ENCODE data around the gene SLC18A2. TPM values are rescaled to one million over a fixed set of nuclear protein-coding genes. Genes with fewer than 3 reads are reported as not detected.

Gene SLC18A2
- total and polyA plus RNA-seq, 10 of the 15 experiments (the other 5 are each of a cell fraction or from before 2014, with no cell fraction given): 0.06 to 1.1 (median 0.25) TPM; not detected in 5

DNA sequence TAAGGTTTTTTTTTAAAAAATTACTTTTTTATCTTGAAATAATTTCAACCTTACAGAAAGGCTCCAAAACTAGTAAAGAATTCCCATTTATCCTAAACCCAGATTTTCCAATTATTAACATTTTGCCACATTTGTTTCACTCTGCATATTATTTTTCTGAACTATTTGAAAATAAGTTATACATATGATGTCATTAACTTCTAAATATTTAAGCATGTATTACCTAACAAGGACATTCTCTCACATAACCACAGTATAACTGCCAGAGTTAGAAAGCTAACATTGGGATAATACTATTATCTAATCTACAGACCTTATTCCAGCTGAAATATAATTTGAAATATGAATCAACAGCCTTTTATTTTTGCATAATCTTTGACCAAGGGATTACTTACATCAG lies 65.8 kb downstream of the SLC18A2 start:
- RAD21 ChIA-PET (ENCODE audit: unreplicated experiment): no interaction called here
- H3K27me3 ChIP-seq (replicated peaks in 1 of 2; ENCODE audit: control insufficient read depth in 2 of 2, insufficient read depth in 2 of 2, low read length in 1 of 2): no peaks in the 10 kb centered on the region
- no TSS peak for BruUV-seq (replicated peaks)
- no peaks in the 10 kb centered on the region; a peak in 1 of 4 replicates for H3K36me3 ChIP-seq (ENCODE audit: control insufficient read depth in 2 of 2, insufficient read depth in 2 of 2, low read length in 1 of 2)
- intact Hi-C loops (cut with micrococcal nuclease; ENCODE audit: unreplicated experiment): no loop called here
- TF ChIP-seq WRNIP1 (IDR thresholded peaks at IDR 0.05; ENCODE audit: borderline replicate concordance, low read depth, low read length) (no peak), RAD21 (IDR thresholded peaks at IDR 0.05; ENCODE audit: insufficient read depth, low read depth, low read length) (no peak), SUPT20H (IDR thresholded peaks at IDR 0.05; ENCODE audit: borderline replicate concordance, control insufficient read depth, low read depth, low read length) (no peak), CBFB (IDR thresholded peaks at IDR 0.05; ENCODE audit: low read depth) (no peak), EZH2 (IDR thresholded peaks at IDR 0.05; ENCODE audit: borderline replicate concordance, control insufficient read depth, low read depth, low read length) (no peak), SREBF2 (IDR thresholded peaks at IDR 0.05; ENCODE audit: low read length) (no peak), PAX8 (IDR thresholded peaks at IDR 0.05) (no peak), CBX5 (IDR thresholded peaks at IDR 0.05; ENCODE audit: low read depth) (no peak), MEF2B (IDR thresholded peaks at IDR 0.05; ENCODE audit: partially characterized antibody, poor library complexity, severe bottlenecking) (no peak), KDM1A (IDR thresholded peaks at IDR 0.05; ENCODE audit: borderline replicate concordance) (no peak), MTA3 (IDR thresholded peaks at IDR 0.05; ENCODE audit: borderline replicate concordance, low read length) (no peak), MYC (IDR thresholded peaks at IDR 0.05; ENCODE audit: insufficient read depth, insufficient read length, insufficient replicate concordance, low read length, severe bottlenecking) (no peak), STAT1 (conservative IDR thresholded peaks at IDR 0.05) (no peak)
- TF ChIP-seq, protein P1, sequence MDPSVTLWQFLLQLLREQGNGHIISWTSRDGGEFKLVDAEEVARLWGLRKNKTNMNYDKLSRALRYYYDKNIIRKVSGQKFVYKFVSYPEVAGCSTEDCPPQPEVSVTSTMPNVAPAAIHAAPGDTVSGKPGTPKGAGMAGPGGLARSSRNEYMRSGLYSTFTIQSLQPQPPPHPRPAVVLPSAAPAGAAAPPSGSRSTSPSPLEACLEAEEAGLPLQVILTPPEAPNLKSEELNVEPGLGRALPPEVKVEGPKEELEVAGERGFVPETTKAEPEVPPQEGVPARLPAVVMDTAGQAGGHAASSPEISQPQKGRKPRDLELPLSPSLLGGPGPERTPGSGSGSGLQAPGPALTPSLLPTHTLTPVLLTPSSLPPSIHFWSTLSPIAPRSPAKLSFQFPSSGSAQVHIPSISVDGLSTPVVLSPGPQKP (IDR thresholded peaks at IDR 0.05; ENCODE audit: low read depth, low read length): no peak
- TF ChIP-seq, protein P2, sequence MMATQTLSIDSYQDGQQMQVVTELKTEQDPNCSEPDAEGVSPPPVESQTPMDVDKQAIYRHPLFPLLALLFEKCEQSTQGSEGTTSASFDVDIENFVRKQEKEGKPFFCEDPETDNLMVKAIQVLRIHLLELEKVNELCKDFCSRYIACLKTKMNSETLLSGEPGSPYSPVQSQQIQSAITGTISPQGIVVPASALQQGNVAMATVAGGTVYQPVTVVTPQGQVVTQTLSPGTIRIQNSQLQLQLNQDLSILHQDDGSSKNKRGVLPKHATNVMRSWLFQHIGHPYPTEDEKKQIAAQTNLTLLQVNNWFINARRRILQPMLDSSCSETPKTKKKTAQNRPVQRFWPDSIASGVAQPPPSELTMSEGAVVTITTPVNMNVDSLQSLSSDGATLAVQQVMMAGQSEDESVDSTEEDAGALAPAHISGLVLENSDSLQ (IDR thresholded peaks at IDR 0.05): no peak
- TF ChIP-seq, protein P3, sequence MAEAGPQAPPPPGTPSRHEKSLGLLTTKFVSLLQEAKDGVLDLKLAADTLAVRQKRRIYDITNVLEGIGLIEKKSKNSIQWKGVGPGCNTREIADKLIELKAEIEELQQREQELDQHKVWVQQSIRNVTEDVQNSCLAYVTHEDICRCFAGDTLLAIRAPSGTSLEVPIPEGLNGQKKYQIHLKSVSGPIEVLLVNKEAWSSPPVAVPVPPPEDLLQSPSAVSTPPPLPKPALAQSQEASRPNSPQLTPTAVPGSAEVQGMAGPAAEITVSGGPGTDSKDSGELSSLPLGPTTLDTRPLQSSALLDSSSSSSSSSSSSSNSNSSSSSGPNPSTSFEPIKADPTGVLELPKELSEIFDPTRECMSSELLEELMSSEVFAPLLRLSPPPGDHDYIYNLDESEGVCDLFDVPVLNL (IDR thresholded peaks at IDR 0.05; ENCODE audit: low read depth, low read length): no peak
- POLR2A ChIA-PET: no interaction called here
- in situ Hi-C loops (cut with MboI): no loop called here
- H3K4me2 ChIP-seq (ENCODE audit: control insufficient read depth, insufficient read depth): no peak overlapping the region
- H3K4me3 ChIP-seq: no peak overlapping the region
- no peaks in the 10 kb centered on the region for H4K20me1 ChIP-seq (ENCODE audit: control insufficient read depth, insufficient read depth)
- no peaks in the 10 kb centered on the region for H3K79me2 ChIP-seq (ENCODE audit: control insufficient read depth, insufficient read depth, low read length)
- DNase-seq (ENCODE audit: low read depth, low spot score) (no peak), ATAC-seq (no peak), FAIRE-seq (no peak)
- no peak overlapping the region for H3K27ac ChIP-seq (ENCODE audit: control insufficient read depth, insufficient read depth)
- no peaks in the 10 kb centered on the region for H3K4me1 ChIP-seq (ENCODE audit: control insufficient read depth, insufficient read depth, low read length)
- no peak overlapping the region for H2AFZ ChIP-seq (ENCODE audit: control insufficient read depth, low read depth, low read length)
- H3K9me3 ChIP-seq (replicated peaks; ENCODE audit: control insufficient read depth, insufficient read depth, low read length): no peaks in the 10 kb centered on the region; the same call in 2 of the 3 replicates
- SMC1A ChIA-PET (ENCODE audit: uncharacterized antibody, unreplicated experiment): no interaction called here
- CTCF ChIA-PET: no interaction called here
- H3K9ac ChIP-seq (ENCODE audit: control insufficient read depth, insufficient read depth, low read length): no peak overlapping the region

All from GM12878 (cell line).